A549 treated with ZK216348 at 1 μM for 4 hours (cell line): ENCODE results near the gene RPS13. TPM values are rescaled to one million over a fixed set of nuclear protein-coding genes. Genes with fewer than 3 reads are reported as not detected.

ENCODE experiments used
- total RNA-seq: library from RNA; stranded (reverse); fragments of 200-300 nt; extraction: Qiagen RNA extraction; gene quantifications from 5 replicates; pipeline ENCODE4 v1.2.3, GENCODE V29; 2022; ENCODE audit warnings: low read depth

RPS13 gene
- 1,377 to 1,865 TPM (median 1,561 TPM) in 5 replicates for total RNA-seq

DNA sequence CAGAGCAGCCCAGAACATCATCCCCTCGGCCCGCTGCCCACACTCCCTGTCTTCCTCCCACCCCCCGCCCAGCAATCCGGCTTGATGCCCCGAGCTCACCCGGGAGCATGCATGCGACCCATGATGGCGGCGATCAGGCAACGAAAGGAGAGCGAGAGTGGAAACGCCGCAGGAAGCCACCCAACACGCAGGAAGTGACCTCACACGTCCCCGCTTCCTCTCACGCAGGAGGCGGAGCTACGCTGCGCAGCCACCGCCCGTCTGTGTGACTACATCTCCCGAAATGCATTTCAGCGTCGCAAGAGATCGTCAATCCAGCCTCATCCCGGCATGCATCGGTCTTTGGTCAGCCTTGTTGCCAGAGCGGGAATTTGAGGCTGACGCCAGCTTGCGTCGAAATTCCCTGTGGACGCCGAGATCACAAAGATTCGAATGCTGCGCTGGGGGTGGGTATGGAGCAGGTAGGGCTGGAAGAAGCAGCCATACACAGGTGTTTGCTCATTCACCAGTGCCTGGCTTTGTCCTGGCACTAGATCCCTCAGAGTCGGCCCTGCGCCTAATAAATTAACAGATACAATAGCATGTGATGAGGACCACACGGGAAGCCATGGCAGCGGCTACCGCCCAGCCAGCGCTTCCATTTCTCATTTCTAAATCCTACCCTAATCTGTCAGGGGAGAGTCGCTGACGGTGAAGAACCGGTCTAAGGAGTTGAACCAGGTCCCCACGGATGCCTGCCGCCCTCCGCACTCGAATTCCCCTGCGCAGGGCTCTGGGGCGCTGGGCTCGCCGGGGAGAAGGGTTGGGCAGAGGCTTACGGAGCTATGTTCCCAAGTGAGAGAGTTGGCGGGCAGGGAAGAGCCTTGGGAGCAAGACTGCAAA lies at the start of gene RPS13:
Gene RPS13, minus strand, starts transcription at position 148 of the 882 bp plus-strand sequence. Its CDS starts 26 bp downstream, at position 122.

Other genes starting within 250 kb of the RPS13 start
- gene PLEKHA7, start 63.3 kb downstream of the RPS13 start, total RNA-seq: 27.7 to 41.4 TPM (median 37.2 TPM) in 5 replicates
- 5.8 to 16.4 TPM (median 14.7 TPM) in 5 replicates for gene PIK3C2A, start 130.3 kb upstream of the RPS13 start, total RNA-seq
- 27.8 to 39.7 TPM (median 32.9 TPM) in 5 replicates for gene NUCB2, start 199.1 kb upstream of the RPS13 start, total RNA-seq